Esophagus squamous epithelium (tissue), 5 donors: Measurements from ENCODE around the gene PPA1. TPM values are rescaled to one million over a fixed set of nuclear protein-coding genes. Genes with fewer than 3 reads are reported as not detected.
"Not testable (repeated sequence)": the region's sequence is repeated elsewhere in the genome, so short reads cannot be mapped to it uniquely, and the experiment has no call there.

ENCODE experiments used
- DNase-seq: peaks from one replicate; lab custom pipeline; 2025; lab: John Stamatoyannopoulos, UW
- H3K27ac ChIP-seq, 4 donors: fragments of 200-600 bp; sonication (generic); one replicate each; pipeline ENCODE4 v1.5.1; 2016 to 2019; ENCODE audit warnings: mild to moderate bottlenecking in 1 of 4
- H3K27me3 ChIP-seq, 4 donors: fragments of 200-600 bp; sonication (generic); 1 replicate in 3 of 4; 2 replicates in 1 of 4; pipeline versions ENCODE4 v1.5.1 to v1.6.0; 2017 to 2021; ENCODE audit warnings: antibody characterized with exemption in 1 of 4
- H3K36me3 ChIP-seq, 3 donors: fragments of 200-600 bp; sonication (generic); one replicate each; pipeline ENCODE4 v1.5.1; 2016 to 2019
- H3K4me1 ChIP-seq, 3 donors: fragments of 200-600 bp; sonication (generic); one replicate each; pipeline ENCODE4 v1.5.1; 2017 to 2019
- H3K4me3 ChIP-seq, 4 donors: fragments of 200-600 bp; sonication (generic); 1 replicate in 3 of 4; 2 replicates in 1 of 4; pipeline ENCODE4 v1.5.1; 2016 to 2019; ENCODE audit warnings: mild to moderate bottlenecking in 2 of 4, moderate library complexity in 1 of 4
- H3K9me3 ChIP-seq, 3 donors: fragments of 200-600 bp; sonication (generic); one replicate each; pipeline ENCODE4 v1.5.1; 2016 to 2019
- CTCF ChIP-seq, 6 experiments: fragments of 450-650 bp in 4 of 6; fragments of 200-600 bp in 2 of 6; sonication (generic) in 2 of 6; IDR thresholded peaks; one replicate each; pipeline ENCODE4 v1.5.1; 2016 to 2019; ENCODE audit warnings: antibody characterized with exemption in 6 of 6, mild to moderate bottlenecking in 4 of 6, moderate library complexity in 4 of 6
- POLR2A ChIP-seq, 4 donors: fragments of 450-650 bp; IDR thresholded peaks; one replicate each; pipeline ENCODE4 v1.6.1; 2017; ENCODE audit warnings: antibody characterized with exemption in 4 of 4, mild to moderate bottlenecking in 4 of 4, moderate library complexity in 3 of 4
- WGBS, 2 donors: methylation state at CpG; one replicate each; pipeline ENCODE4 v1.1.5; 2018; 5-methylcytosine and 5-hydroxymethylcytosine counted together
- intact Hi-C: fragments of 100-400 bp; cut with DNase I; formaldehyde crosslinking; loops from one replicate; pipeline ENCODE4 v1.15.0; 2022
- total RNA-seq, 4 donors: library from RNA; depleted of rRNA; stranded (reverse); fragments of >200 nt; gene quantifications; one replicate each; pipeline ENCODE4 v1.1.0, GENCODE V29; 2016
- donor health status: DM: yes; HTN: yes; CAD: no.

PPA1 gene
- total RNA-seq, 4 donors from 2014 or later = 129 to 210 (median 157) TPM

- Histone ChIP-seq H3K27me3 (no peaks in the 10 kb centered on the region), H3K4me3 (peak overlapping the region; percentile 64 to 85 (median 80)), H3K36me3 (peaks cover 0 to 17% (median 0%) of the 10 kb centered on the region in 3 donors), H3K27ac (peak overlapping the region; percentile 88 to 89 (median 89)), H3K4me1 (peaks cover 4 to 57% (median 23%) of the 10 kb centered on the region in 3 donors), H3K9me3 (no peaks in the 10 kb centered on the region)
- intact Hi-C loops = no loop called here
- WGBS, 2 donors = 0% methylated on average over 1 to 3 of the region's 18 CpGs
- TF ChIP-seq CTCF (IDR thresholded peaks at IDR 0.05) (no peak), POLR2A (IDR thresholded peaks at IDR 0.05) (no peak)
- DNase-seq = no peak
These were observed 445 bp downstream of the PPA1 start for GRCh38 chr10:70232859-70233108.

DNA sequence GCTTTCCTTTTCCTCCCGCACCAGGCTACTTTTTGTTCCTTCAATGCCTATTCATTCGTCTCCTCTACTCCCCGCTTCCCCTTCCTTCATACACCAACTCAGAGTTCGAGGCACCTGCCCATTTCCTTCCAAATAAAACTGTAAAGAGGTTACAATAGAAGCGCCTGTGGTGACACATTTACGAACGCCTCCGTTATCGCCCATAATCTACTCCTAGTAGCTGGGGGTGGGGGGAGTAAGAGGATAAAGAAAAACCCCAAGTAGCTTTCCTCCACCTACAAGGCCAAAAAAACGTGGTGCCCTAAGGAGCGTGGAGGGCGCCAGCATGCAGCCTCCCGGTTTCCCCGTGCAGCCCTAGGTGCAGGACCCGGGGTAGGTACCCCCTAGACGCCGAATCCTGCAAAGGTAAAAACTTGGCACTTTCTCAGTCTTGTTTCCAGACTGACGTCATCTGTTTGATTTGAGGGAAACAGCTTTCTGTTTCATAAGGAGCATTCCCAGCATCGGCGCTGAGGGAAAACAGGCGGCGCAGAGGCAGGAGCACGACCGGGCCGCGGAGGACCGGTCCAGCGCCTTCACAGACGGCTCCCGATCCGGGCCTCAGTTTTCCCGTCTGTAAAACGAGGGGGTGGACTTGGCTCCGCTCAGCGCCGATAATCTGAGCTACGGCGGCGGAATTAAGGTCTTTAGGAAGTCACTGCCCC, 922 bp downstream of the PPA1 start:
- H3K4me1 ChIP-seq = peaks cover 4 to 62% (median 23%) of the 10 kb centered on the region in 3 donors
- H3K4me3 ChIP-seq = peak overlapping the region; percentile 64 to 85 (median 80)
- no peaks in the 10 kb centered on the region for H3K27me3 ChIP-seq
- DNase-seq = no peak
- peaks cover 0 to 17% (median 0%) of the 10 kb centered on the region in 3 donors for H3K36me3 ChIP-seq
- peak overlapping the region; percentile 88 to 89 (median 89) for H3K27ac ChIP-seq
- intact Hi-C loops = no loop called here
- H3K9me3 ChIP-seq = no peaks in the 10 kb centered on the region
- no peak for TF ChIP-seq CTCF (IDR thresholded peaks at IDR 0.05)
- peak in 3 of 4 donors; percentile 4 to 33 (median 33) for TF ChIP-seq POLR2A (IDR thresholded peaks at IDR 0.05)
- 2 to 5% methylated on average over 20 to 36 of the region's 39 CpGs for WGBS, 2 donors

DNA sequence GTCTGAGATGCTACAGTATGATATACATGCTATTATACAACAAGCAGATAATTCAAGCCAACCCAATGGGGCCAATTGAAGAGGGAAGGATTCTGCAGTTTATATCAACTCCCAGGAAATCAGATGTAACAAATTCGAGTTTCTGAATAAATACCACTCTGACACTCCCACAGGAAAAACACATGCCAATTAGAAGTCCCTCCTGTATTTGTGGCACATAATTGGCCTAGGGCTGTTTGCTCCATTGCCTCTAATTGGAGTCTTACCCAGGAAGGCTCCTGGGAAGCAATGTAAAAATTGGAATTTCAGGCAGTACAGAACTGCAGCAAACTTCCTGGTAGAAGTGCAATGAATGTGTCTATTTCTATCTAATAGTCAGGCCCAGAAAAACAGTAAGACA, 4.7 kb downstream of the PPA1 start:
- intact Hi-C loops = loop anchor here (5.0 kb wide), 1 partner anchor 134 kb away; no protein-coding TSS in a partner anchor

GRCh38 chr10:70227548-70228320, 5.5 kb downstream of the PPA1 start:
- Histone ChIP-seq H3K27ac (peak overlapping the region; percentile 30 to 78 (median 66)), H3K27me3 (no peaks in the 10 kb centered on the region), H3K4me3 (no peak overlapping the region), H3K4me1 (peaks cover 0 to 61% (median 19%) of the 10 kb centered on the region in 3 donors), H3K9me3 (no peaks in the 10 kb centered on the region), H3K36me3 (peaks cover 0 to 29% (median 0%) of the 10 kb centered on the region in 3 donors)
- intact Hi-C loops = loop anchor here (5.0 kb wide), 1 partner anchor 135 kb away; no protein-coding TSS in a partner anchor
- no peak for TF ChIP-seq POLR2A (IDR thresholded peaks at IDR 0.05)
- no peak for TF ChIP-seq CTCF (IDR thresholded peaks at IDR 0.05)
- WGBS, 2 donors = 49 to 66% methylated on average over 3 of the region's 3 CpGs
- no peak for DNase-seq

More for the DNA sequence above, 4.7 kb downstream of the PPA1 start:
- no peak for TF ChIP-seq POLR2A (IDR thresholded peaks at IDR 0.05)
- no peak for TF ChIP-seq CTCF (IDR thresholded peaks at IDR 0.05)
- peak overlapping the region; percentile 5 to 78 (median 66) for H3K27ac ChIP-seq
- no peaks in the 10 kb centered on the region for H3K9me3 ChIP-seq
- no peak overlapping the region for H3K4me3 ChIP-seq
- no peak for DNase-seq
- H3K27me3 ChIP-seq = no peaks in the 10 kb centered on the region
- WGBS, 2 donors = 8 to 37% methylated on average over 1 of the region's 1 CpG
- peaks cover 0 to 58% (median 19%) of the 10 kb centered on the region in 3 donors for H3K4me1 ChIP-seq
- peaks cover 0 to 29% (median 0%) of the 10 kb centered on the region in 3 donors for H3K36me3 ChIP-seq

DNA sequence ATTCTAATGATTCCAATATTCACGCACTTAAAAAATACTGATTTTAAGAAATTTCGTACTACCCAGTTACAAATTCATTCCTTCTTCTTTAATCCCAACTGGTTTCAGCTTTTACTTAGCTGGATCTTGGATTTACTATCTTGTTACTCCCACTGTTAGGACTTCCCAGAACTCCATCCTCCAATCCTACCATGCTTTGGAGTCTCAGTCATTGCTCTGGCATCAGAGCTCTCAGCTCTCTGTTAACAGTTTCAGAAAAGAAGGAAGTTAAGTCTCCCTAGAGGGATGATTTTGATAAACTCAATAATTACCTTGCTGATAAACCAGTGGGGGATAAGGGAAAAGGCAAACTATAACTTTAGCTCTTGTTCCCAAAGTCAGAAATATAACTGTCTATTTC, 9.5 kb downstream of the PPA1 start:
- peaks cover 0 to 22% (median 0%) of the 10 kb centered on the region in 3 donors for H3K36me3 ChIP-seq
- H3K27me3 ChIP-seq = no peaks in the 10 kb centered on the region
- H3K27ac ChIP-seq = no peak overlapping the region
- WGBS, 2 donors = 93 to 98% methylated on average over 2 of the region's 2 CpGs
- no peaks in the 10 kb centered on the region for H3K9me3 ChIP-seq
- no peak overlapping the region for H3K4me3 ChIP-seq
- H3K4me1 ChIP-seq = peaks cover 0 to 41% (median 19%) of the 10 kb centered on the region in 3 donors
- intact Hi-C loops = no loop called here
- no peak for DNase-seq
- TF ChIP-seq POLR2A (IDR thresholded peaks at IDR 0.05) (no peak), CTCF (IDR thresholded peaks at IDR 0.05) (no peak)

- DNase-seq, H3K27me3 ChIP-seq, intact Hi-C loops, H3K4me3 ChIP-seq, H3K9me3 ChIP-seq: not testable (repeated sequence)
- Histone ChIP-seq H3K36me3 (peaks cover 0 to 30% (median 0%) of the 10 kb centered on the region in 3 donors), H3K27ac (peak overlapping the region in 2 of 4 donors; percentile 70 to 75), H3K4me1 (peaks cover 0 to 33% (median 11%) of the 10 kb centered on the region in 3 donors)
- WGBS, 2 donors = 55 to 62% methylated on average over 7 to 9 of the region's 9 CpGs
These were observed 10.3 kb downstream of the PPA1 start for GRCh38 chr10:70222811-70223447.
